GM04504 (cell line): Measurements from ENCODE around the gene VGLL4.
"Not testable (repeated sequence)": the region's sequence is repeated elsewhere in the genome, so short reads cannot be mapped to it uniquely, and the experiment has no call there.

Experiments used
- DNase-seq: peaks from one replicate; pipeline ENCODE4 v3.0.0-alpha.2; 2012; ENCODE audit warnings: low read depth

Gene VGLL4

GRCh38 chr3:11583638-11584046 is 60.1 kb downstream of the VGLL4 start:
- DNase-seq: no peak

- no peak for DNase-seq
These were observed 60.5 kb downstream of the VGLL4 start for GRCh38 chr3:11583235-11583634.

- peak; percentile 71 for DNase-seq
These were observed 61.3 kb downstream of the VGLL4 start for GRCh38 chr3:11582191-11582968.

- no peak for DNase-seq
These were observed 62.2 kb downstream of the VGLL4 start for GRCh38 chr3:11581237-11582190.

GRCh38 chr3:11580645-11581044 is 63.1 kb downstream of the VGLL4 start:
- DNase-seq: no peak

GRCh38 chr3:11578169-11578568 is 65.5 kb downstream of the VGLL4 start:
- no peak for DNase-seq

- DNase-seq: no peak
These were observed 67.3 kb downstream of the VGLL4 start for GRCh38 chr3:11576453-11576852.

GRCh38 chr3:11575677-11576076 is 68.0 kb downstream of the VGLL4 start:
- DNase-seq: no peak

- DNase-seq: no peak
These were observed 68.6 kb downstream of the VGLL4 start for GRCh38 chr3:11574981-11575669.

- not testable (repeated sequence) for DNase-seq
These were observed 71.1 kb downstream of the VGLL4 start for GRCh38 chr3:11572660-11573059.

- DNase-seq: no peak
These were observed 72.8 kb downstream of the VGLL4 start for GRCh38 chr3:11570789-11571495.

- no peak for DNase-seq
These were observed 73.5 kb downstream of the VGLL4 start for GRCh38 chr3:11570251-11570650.

GRCh38 chr3:11569156-11569741 is 74.5 kb downstream of the VGLL4 start:
- no peak for DNase-seq

GRCh38 chr3:11568503-11569155 is 75.1 kb downstream of the VGLL4 start:
- DNase-seq: peak; percentile 89

GRCh38 chr3:11567516-11568467 is 75.9 kb downstream of the VGLL4 start:
- peak; percentile 64 for DNase-seq

- DNase-seq: no peak
These were observed 76.8 kb downstream of the VGLL4 start for GRCh38 chr3:11566916-11567315.

GRCh38 chr3:11566478-11566877 is 77.2 kb downstream of the VGLL4 start:
- no peak for DNase-seq

- no peak for DNase-seq
These were observed 77.8 kb downstream of the VGLL4 start for GRCh38 chr3:11565932-11566331.

- no peak for DNase-seq
These were observed 78.2 kb downstream of the VGLL4 start for GRCh38 chr3:11565492-11565891.

GRCh38 chr3:11565072-11565471 is 78.6 kb downstream of the VGLL4 start:
- DNase-seq: no peak
